Glutamatergic neuron (in vitro differentiated cells): ENCODE measurements around the gene TSSK6. TPM values are rescaled to one million over a fixed set of nuclear protein-coding genes. Genes with fewer than 3 reads are reported as not detected.
A peak's percentile ranks its signal among the peaks of the same experiment; 100 is the strongest.
"Not testable (repeated sequence)": the region's sequence is repeated elsewhere in the genome, so short reads cannot be mapped to it uniquely, and the experiment has no call there.

Experiments used
- DNase-seq: peaks from one replicate; pipeline ENCODE4 v3.0.0; 2022
- H3K27ac Mint-ChIP-seq: one replicate; pipeline ENCODE4 v1.8.0; 2020; ENCODE audit warnings: mild to moderate bottlenecking, mixed read lengths, inconsistent platforms; ENCODE audit not compliant: unreplicated experiment
- H3K27me3 Mint-ChIP-seq: one replicate; pipeline ENCODE4 v1.8.0; 2020; ENCODE audit warnings: mild to moderate bottlenecking, moderate library complexity, mixed read lengths, inconsistent platforms; ENCODE audit not compliant: unreplicated experiment
- H3K36me3 Mint-ChIP-seq: one replicate; pipeline ENCODE4 v1.8.0; 2020; ENCODE audit warnings: mild to moderate bottlenecking, mixed read lengths, inconsistent platforms; ENCODE audit not compliant: unreplicated experiment
- H3K4me1 Mint-ChIP-seq: one replicate; pipeline ENCODE4 v1.8.0; 2020; ENCODE audit warnings: mild to moderate bottlenecking, low read depth, mixed read lengths, inconsistent platforms; ENCODE audit not compliant: unreplicated experiment
- H3K4me3 Mint-ChIP-seq: one replicate; pipeline ENCODE4 v1.8.0; 2020; ENCODE audit warnings: mild to moderate bottlenecking, mixed read lengths, inconsistent platforms; ENCODE audit not compliant: unreplicated experiment
- H3K9me3 Mint-ChIP-seq: one replicate; pipeline ENCODE4 v1.8.0; 2020; ENCODE audit warnings: mild to moderate bottlenecking, moderate library complexity, mixed read lengths, inconsistent platforms; ENCODE audit not compliant: unreplicated experiment
- CTCF ChIP-seq: fragments of 200-600 bp; sonication (generic); IDR thresholded peaks from one replicate; pipeline ENCODE4 v1.5.0; 2021; ENCODE audit not compliant: partially characterized antibody, unreplicated experiment
- total RNA-seq: library from RNA; stranded (reverse); fragmentation: NEBNext Ultra II Directional; extraction: Animal tissue kit (Norgen Biotek cat#: 25700); gene quantifications from one replicate; pipeline ENCODE4 v1.2.1, GENCODE V29; 2021; ENCODE audit not compliant: unreplicated experiment

TSSK6 gene
- total RNA-seq, 1 donor from 2014 or later, result 1.7 TPM

- no peak for DNase-seq
- TF ChIP-seq CTCF, result no peak
- Mint-ChIP-seq H3K27ac (peak overlapping the region; percentile 17), H3K4me1 (peaks cover 51% of the 10 kb centered on the region), H3K27me3 (peaks cover 23% of the 10 kb centered on the region), H3K4me3 (no peak overlapping the region), H3K9me3 (peaks cover 23% of the 10 kb centered on the region), H3K36me3 (no peaks in the 10 kb centered on the region)
Measured at GRCh38 chr19:19480688-19481087, 34.7 kb downstream of the TSSK6 start.

- peak overlapping the region; percentile 50 for H3K27ac Mint-ChIP-seq
- no peaks in the 10 kb centered on the region for H3K36me3 Mint-ChIP-seq
- TF ChIP-seq CTCF, result no peak
Measured at GRCh38 chr19:19477705-19478383, 37.5 kb downstream of the TSSK6 start.

GRCh38 chr19:19475849-19476828, 39.2 kb downstream of the TSSK6 start:
- Mint-ChIP-seq H3K36me3 (no peaks in the 10 kb centered on the region), H3K4me1 (peaks cover 42% of the 10 kb centered on the region), H3K27me3 (peaks cover 17% of the 10 kb centered on the region), H3K27ac (peak overlapping the region; percentile 4), H3K9me3 (peaks cover 22% of the 10 kb centered on the region), H3K4me3 (peak overlapping the region; percentile 18)
- no peak for DNase-seq
- no peak for TF ChIP-seq CTCF

More at GRCh38 chr19:19477705-19478383, 37.5 kb downstream of the TSSK6 start:
- Mint-ChIP-seq H3K4me3 (peak overlapping the region; percentile 70), H3K27me3 (peaks cover 16% of the 10 kb centered on the region), H3K4me1 (peaks cover 48% of the 10 kb centered on the region), H3K9me3 (peaks cover 22% of the 10 kb centered on the region)
- no peak for DNase-seq

- H3K36me3 Mint-ChIP-seq, result no peaks in the 10 kb centered on the region
- no peak for TF ChIP-seq CTCF
- no peak for DNase-seq
- peaks cover 27% of the 10 kb centered on the region for H3K9me3 Mint-ChIP-seq
- H3K27ac Mint-ChIP-seq, result peak overlapping the region; percentile 19
- peaks cover 21% of the 10 kb centered on the region for H3K27me3 Mint-ChIP-seq
- H3K4me3 Mint-ChIP-seq, result peak overlapping the region; percentile 50
- peaks cover 42% of the 10 kb centered on the region for H3K4me1 Mint-ChIP-seq
Measured at GRCh38 chr19:19475015-19475765, 40.2 kb downstream of the TSSK6 start.

- peaks cover 21% of the 10 kb centered on the region for H3K27me3 Mint-ChIP-seq
- H3K36me3 Mint-ChIP-seq, result peaks cover 18% of the 10 kb centered on the region
- peaks cover 39% of the 10 kb centered on the region for H3K9me3 Mint-ChIP-seq
- peaks cover 30% of the 10 kb centered on the region for H3K4me1 Mint-ChIP-seq
- not testable (repeated sequence) for DNase-seq, H3K27ac Mint-ChIP-seq, H3K4me3 Mint-ChIP-seq
Measured at GRCh38 chr19:19472106-19472505, 43.2 kb downstream of the TSSK6 start.
